HFF-Myc (cell line): ENCODE results near the gene SNX20.
A peak's percentile ranks its signal among the peaks of the same experiment; 100 is the strongest.

ENCODE experiments used
- DNase-seq: peaks from one replicate; pipeline ENCODE4 v3.0.0-alpha.2; 2011; ENCODE audit warnings: low read depth; ENCODE audit errors: extremely low read depth
- H3K4me3 ChIP-seq: replicated peaks from 2 replicates; pipeline ENCODE4 v1.5.1; 2011; ENCODE audit warnings: low read depth, mild to moderate bottlenecking, control low read depth, low read length
- CTCF ChIP-seq: IDR thresholded peaks from 2 replicates; pipeline ENCODE4 v1.5.1; 2012; ENCODE audit warnings: mild to moderate bottlenecking, low read depth, low read length, control low read depth; ENCODE audit errors: missing control alignments

SNX20 gene

GRCh38 chr16:50631249-50631984 lies 49.7 kb downstream of the SNX20 start:
- H3K4me3 ChIP-seq: no peak overlapping the region
- no peak for TF ChIP-seq CTCF
- no peak for DNase-seq

GRCh38 chr16:50630394-50631020 lies 50.6 kb downstream of the SNX20 start:
- no peak for DNase-seq
- TF ChIP-seq CTCF: no peak
- H3K4me3 ChIP-seq: no peak overlapping the region

- DNase-seq: no peak
- no peak for TF ChIP-seq CTCF
- H3K4me3 ChIP-seq: no peak overlapping the region
Measured at GRCh38 chr16:50629334-50629733, 51.8 kb downstream of the SNX20 start.

DNA sequence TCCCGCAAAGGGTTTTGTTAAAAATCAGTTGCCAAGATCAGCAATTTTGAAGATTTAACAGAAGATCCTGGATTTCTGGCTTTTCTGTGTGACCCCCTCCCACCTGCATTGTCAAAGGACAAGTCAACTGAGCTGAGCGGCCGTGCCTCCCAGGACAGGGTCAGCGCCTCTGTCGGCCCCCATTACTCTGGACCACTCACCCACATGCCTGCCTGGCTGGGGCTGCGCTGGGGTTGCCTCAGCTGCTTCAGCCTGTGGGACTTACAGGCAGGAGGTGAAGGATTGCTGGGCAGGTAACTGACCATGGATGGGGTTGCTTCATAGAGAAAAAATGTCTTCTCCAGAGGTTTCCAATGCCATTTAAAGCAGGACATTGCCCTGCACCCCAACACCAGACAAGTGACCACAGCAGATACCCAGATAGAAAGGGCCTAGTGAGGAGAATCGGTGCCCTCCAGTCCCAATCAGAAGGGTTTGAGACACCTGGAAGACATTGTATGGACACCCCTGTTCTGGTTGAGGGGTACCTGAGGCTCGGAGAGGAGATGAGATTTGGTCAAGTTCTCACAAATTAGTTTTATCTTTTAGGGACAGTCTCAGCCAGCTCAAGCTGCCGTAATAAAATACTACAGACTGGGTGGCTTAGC lies 52.8 kb downstream of the SNX20 start:
- no peak for DNase-seq
- TF ChIP-seq CTCF: no peak
- no peak overlapping the region for H3K4me3 ChIP-seq

GRCh38 chr16:50627419-50627818 lies 53.7 kb downstream of the SNX20 start:
- no peak overlapping the region for H3K4me3 ChIP-seq
- TF ChIP-seq CTCF: peak; percentile 35
- no peak for DNase-seq

- no peak overlapping the region for H3K4me3 ChIP-seq
- no peak for TF ChIP-seq CTCF
- no peak for DNase-seq
Measured at GRCh38 chr16:50626868-50627267, 54.2 kb downstream of the SNX20 start.
